ENCODE data around the gene CABLES1. TPM values are rescaled to one million over a fixed set of nuclear protein-coding genes. Genes with fewer than 3 reads are reported as not detected.

Gene CABLES1
- total and polyA plus RNA-seq, 2 of the 4 experiments (the other 2 are of a cell fraction): 4.7 to 5.7 TPM

GRCh38 chr18:23154030-23154429 is 18.7 kb downstream of the CABLES1 start:
- Histone ChIP-seq H2AFZ (replicated peaks; ENCODE audit: low read length, poor library complexity) (no peak overlapping the region), H2BK5ac (ENCODE audit: low read depth, low read length, poor library complexity, severe bottlenecking) (no peak overlapping the region), H4K8ac (ENCODE audit: low read depth in 2 of 2, low read length in 2 of 2) (no peak overlapping the region), H3K4me3 (ENCODE audit: insufficient read depth, low read depth, low read length) (no peak overlapping the region), H3K23ac (ENCODE audit: low read depth, low read length) (no peak overlapping the region), H3K9ac (ENCODE audit: low read depth, low read length) (no peak overlapping the region), H3K27me3 (ENCODE audit: control insufficient read depth, insufficient read depth, low read length) (no peaks in the 10 kb centered on the region), H2AK5ac (ENCODE audit: low read depth, low read length) (no peak overlapping the region), H3K9me1 (ENCODE audit: insufficient read depth, low read length) (peaks cover 25% of the 10 kb centered on the region), H3K18ac (ENCODE audit: low read depth, low read length) (no peak overlapping the region), H3K4me1 (ENCODE audit: control insufficient read depth, insufficient read depth, low read length) (peaks cover 9% of the 10 kb centered on the region), H3K4me2 (ENCODE audit: low read depth, low read length) (no peak overlapping the region), H3K14ac (replicated peaks; ENCODE audit: low read depth, low read length) (no peak overlapping the region), H2BK120ac (ENCODE audit: low read depth, low read length) (no peak overlapping the region), H3K36me3 (ENCODE audit: control insufficient read depth, insufficient read depth, low read length) (peaks cover 14% of the 10 kb centered on the region; the same call in 1 of the 2 replicates), H3K79me1 (ENCODE audit: low read depth in 1 of 2, low read length in 2 of 2) (peaks cover 21 to 87% of the 10 kb centered on the region in 2 experiments), H4K5ac (ENCODE audit: low read depth, low read length) (no peak overlapping the region), H3K56ac (ENCODE audit: extremely low read depth, insufficient read depth, low read length) (no peak overlapping the region), H3K9me3 (ENCODE audit: control insufficient read depth, insufficient read depth, low read length) (no peaks in the 10 kb centered on the region), H4K20me1 (ENCODE audit: insufficient read depth, low read length) (peaks cover 65% of the 10 kb centered on the region), H4K91ac (ENCODE audit: insufficient read depth, low read depth, low read length) (no peak overlapping the region), H3K27ac (ENCODE audit: insufficient read depth, low read length) (no peak overlapping the region), H2AK9ac (replicated peaks; ENCODE audit: low read depth, low read length, poor library complexity) (no peak overlapping the region), H2BK15ac (ENCODE audit: low read depth, low read length) (no peak overlapping the region), H2BK20ac (ENCODE audit: low read depth, low read length) (no peak overlapping the region), H3K4ac (ENCODE audit: low read depth, low read length) (no peak overlapping the region)
- ChIA-PET CTCF (no interaction called here), POLR2A (ENCODE audit: unreplicated experiment) (no interaction called here)
- WGBS, 2 experiments (ENCODE audit: extremely low coverage in 2 of 2, insufficient read length in 1 of 2): no CpG with 5 or more reads among the region's 6 CpGs
- dilution Hi-C loops (cut with HindIII; ENCODE audit: low sequenced_read_pairs, unreplicated experiment): no loop called here
- no peak for DNase-seq
- no TSS peak for BruUV-seq (replicated peaks)
- in situ Hi-C loops (cut with MboI; ENCODE audit: low sequenced_read_pairs): no loop called here
- intact Hi-C loops (cut with micrococcal nuclease): no loop called here
- ATAC-seq (ENCODE audit: low read depth): no peak
- TF ChIP-seq ELK1 (IDR thresholded peaks at IDR 0.05; ENCODE audit: borderline replicate concordance, low read depth, low read length) (no peak), POLR2A (IDR thresholded peaks at IDR 0.05; ENCODE audit: low read depth, low read length) (no peak), MXI1 (IDR thresholded peaks at IDR 0.05; ENCODE audit: borderline replicate concordance, low read depth, low read length) (no peak), NFE2L2 (IDR thresholded peaks at IDR 0.05; ENCODE audit: low read depth, low read length) (no peak), RCOR1 (IDR thresholded peaks at IDR 0.05; ENCODE audit: insufficient replicate concordance, low read length) (no peak), RFX5 (IDR thresholded peaks at IDR 0.05; ENCODE audit: low read depth, low read length) (no peak), MAZ (IDR thresholded peaks at IDR 0.05; ENCODE audit: borderline replicate concordance, low read depth, low read length) (no peak), MAFK (IDR thresholded peaks at IDR 0.05; ENCODE audit: low read depth, low read length) (no peak), RAD21 (IDR thresholded peaks at IDR 0.05; ENCODE audit: low read length) (no peak), SMC3 (IDR thresholded peaks at IDR 0.05; ENCODE audit: low read depth, low read length) (no peak), CHD1 (IDR thresholded peaks at IDR 0.05; ENCODE audit: low read depth, low read length) (no peak), CEBPB (IDR thresholded peaks at IDR 0.05; ENCODE audit: low read depth, low read length) (no peak), FOS (IDR thresholded peaks at IDR 0.05; ENCODE audit: low read depth, low read length) (no peak), BHLHE40 (IDR thresholded peaks at IDR 0.05; ENCODE audit: low read depth, low read length) (no peak)
- TF ChIP-seq, protein P1, sequence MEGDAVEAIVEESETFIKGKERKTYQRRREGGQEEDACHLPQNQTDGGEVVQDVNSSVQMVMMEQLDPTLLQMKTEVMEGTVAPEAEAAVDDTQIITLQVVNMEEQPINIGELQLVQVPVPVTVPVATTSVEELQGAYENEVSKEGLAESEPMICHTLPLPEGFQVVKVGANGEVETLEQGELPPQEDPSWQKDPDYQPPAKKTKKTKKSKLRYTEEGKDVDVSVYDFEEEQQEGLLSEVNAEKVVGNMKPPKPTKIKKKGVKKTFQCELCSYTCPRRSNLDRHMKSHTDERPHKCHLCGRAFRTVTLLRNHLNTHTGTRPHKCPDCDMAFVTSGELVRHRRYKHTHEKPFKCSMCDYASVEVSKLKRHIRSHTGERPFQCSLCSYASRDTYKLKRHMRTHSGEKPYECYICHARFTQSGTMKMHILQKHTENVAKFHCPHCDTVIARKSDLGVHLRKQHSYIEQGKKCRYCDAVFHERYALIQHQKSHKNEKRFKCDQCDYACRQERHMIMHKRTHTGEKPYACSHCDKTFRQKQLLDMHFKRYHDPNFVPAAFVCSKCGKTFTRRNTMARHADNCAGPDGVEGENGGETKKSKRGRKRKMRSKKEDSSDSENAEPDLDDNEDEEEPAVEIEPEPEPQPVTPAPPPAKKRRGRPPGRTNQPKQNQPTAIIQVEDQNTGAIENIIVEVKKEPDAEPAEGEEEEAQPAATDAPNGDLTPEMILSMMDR (conservative IDR thresholded peaks at IDR 0.05; ENCODE audit: low read depth, low read length): no peak
- TF ChIP-seq, protein P2, sequence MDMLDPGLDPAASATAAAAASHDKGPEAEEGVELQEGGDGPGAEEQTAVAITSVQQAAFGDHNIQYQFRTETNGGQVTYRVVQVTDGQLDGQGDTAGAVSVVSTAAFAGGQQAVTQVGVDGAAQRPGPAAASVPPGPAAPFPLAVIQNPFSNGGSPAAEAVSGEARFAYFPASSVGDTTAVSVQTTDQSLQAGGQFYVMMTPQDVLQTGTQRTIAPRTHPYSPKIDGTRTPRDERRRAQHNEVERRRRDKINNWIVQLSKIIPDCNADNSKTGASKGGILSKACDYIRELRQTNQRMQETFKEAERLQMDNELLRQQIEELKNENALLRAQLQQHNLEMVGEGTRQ (IDR thresholded peaks at IDR 0.05; ENCODE audit: low read depth, low read length): no peak
